IPS-15b (cell line): ENCODE results near the gene SURF4.
A peak's percentile ranks its signal among the peaks of the same experiment; 100 is the strongest.

Source experiments
- H3K27me3 ChIP-seq: one replicate; pipeline ENCODE4 v1.6.1; 2013; ENCODE audit warnings: low read length; ENCODE audit not compliant: control insufficient read depth, insufficient read depth
- H3K36me3 ChIP-seq: one replicate; pipeline ENCODE4 v1.6.1; 2013; ENCODE audit warnings: low read length; ENCODE audit not compliant: control insufficient read depth, insufficient read depth
- H3K4me1 ChIP-seq: one replicate; pipeline ENCODE4 v1.6.1; 2013; ENCODE audit warnings: mild to moderate bottlenecking, low read length; ENCODE audit not compliant: control insufficient read depth, insufficient read depth
- H3K4me3 ChIP-seq: one replicate; pipeline ENCODE4 v1.5.1; 2013; ENCODE audit warnings: low read depth, low read length
- H3K9ac ChIP-seq: one replicate; pipeline ENCODE4 v1.6.1; 2013; ENCODE audit warnings: low read depth, mild to moderate bottlenecking, low read length
- H3K9me3 ChIP-seq: one replicate; pipeline ENCODE4 v1.6.1; 2013; ENCODE audit warnings: mild to moderate bottlenecking, low read length; ENCODE audit not compliant: control insufficient read depth, insufficient read depth

SURF4 gene

DNA sequence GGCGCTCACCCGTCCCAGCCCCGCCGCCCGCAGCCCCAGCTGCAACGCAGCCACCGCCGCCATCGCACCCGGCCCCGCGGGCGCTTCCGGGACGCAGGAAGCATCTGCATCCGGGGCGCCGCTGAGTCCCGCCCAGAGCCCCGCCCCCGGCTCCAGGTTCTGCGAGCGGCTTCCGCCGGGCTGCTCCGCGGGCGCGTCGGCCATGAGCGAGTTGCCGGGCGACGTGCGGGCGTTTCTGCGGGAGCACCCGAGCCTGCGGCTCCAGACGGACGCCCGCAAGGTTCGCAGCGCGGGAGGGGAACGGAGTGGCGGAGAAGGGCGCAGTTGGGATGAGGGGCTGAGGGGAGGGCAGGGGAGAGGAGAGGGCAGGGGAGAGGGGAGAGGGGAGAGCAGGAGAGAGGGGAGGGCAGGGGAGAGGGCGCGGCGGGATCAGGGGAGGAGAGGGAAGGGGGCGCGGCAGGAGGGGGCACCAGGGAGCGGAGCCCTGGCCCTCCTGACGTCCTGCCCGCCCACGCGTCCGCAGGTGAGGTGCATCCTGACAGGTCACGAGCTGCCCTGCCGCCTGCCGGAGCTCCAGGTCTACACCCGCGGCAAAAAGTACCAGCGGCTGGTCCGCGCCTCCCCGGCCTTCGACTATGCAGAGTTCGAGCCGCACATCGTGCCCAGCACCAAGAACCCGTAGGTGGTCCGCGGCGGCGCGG lies 19.3 kb downstream of the SURF4 start, which contains the start of the genes SURF1 and SURF2:
SURF1 (minus strand) TSS at position 97 of the 701 bp plus-strand sequence; CDS start at position 63, 34 bp downstream.
SURF2 (plus strand) TSS at position 160 of the 701 bp plus-strand sequence; CDS start at position 203, 43 bp downstream.
- H3K4me1 ChIP-seq: no peaks in the 10 kb centered on the region
- H3K36me3 ChIP-seq: peaks cover 29% of the 10 kb centered on the region
- H3K9ac ChIP-seq: peak within 1 kb of the TSS; percentile 91
- H3K4me3 ChIP-seq: peak within 1 kb of the TSS; percentile 96
- H3K9me3 ChIP-seq: no peaks in the 10 kb centered on the region
- no peaks in the 10 kb centered on the region for H3K27me3 ChIP-seq

DNA sequence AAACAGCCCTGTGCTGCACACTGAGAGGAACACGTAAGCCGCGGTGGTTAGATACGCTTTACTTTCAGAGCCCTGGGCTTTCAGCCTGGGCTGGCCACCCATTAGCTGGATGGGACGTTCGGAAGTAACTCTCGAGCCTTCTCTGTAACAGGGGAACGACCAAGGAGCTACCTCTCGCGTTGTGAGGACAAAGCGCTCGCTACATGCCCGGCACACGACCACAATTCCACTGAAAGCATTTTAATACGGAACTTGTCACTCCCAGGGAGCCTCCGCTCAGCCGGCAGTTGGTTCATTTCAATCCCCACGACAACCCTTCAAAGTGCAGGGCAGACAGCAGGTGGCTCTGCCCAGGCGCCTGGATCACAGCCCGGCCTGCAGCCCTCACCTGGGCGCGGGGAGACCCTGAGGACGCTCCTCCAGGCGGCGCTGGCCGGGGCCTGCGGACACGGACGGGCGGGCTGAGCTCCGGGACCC lies 19.9 kb downstream of the SURF4 start:
- Histone ChIP-seq H3K4me3 (peak overlapping the region; percentile 96), H3K36me3 (peaks cover 29% of the 10 kb centered on the region), H3K9me3 (no peaks in the 10 kb centered on the region), H3K27me3 (no peaks in the 10 kb centered on the region), H3K4me1 (no peaks in the 10 kb centered on the region), H3K9ac (peak overlapping the region; percentile 91)

DNA sequence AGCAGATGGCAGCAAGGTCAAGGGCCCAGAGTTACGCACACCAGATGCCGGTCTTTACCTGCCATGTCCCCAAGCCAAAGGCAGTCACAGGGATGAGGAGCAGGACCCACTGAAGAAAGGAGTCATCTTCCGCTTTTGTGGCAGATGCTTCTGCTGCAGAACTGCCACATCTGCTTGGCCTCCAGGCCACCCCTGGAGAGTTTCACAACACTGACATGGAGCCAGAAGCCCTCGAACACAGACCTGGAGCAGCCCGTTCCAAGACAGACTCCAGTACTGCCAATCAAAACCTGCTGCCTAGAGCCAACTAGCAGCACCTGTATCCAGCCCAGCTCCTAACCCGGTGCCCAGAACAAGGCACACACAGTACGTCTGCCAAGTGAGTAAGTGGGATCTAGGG lies 21.1 kb downstream of the SURF4 start:
- Histone ChIP-seq H3K36me3 (peaks cover 36% of the 10 kb centered on the region), H3K9ac (no peak overlapping the region), H3K4me1 (no peaks in the 10 kb centered on the region), H3K9me3 (no peaks in the 10 kb centered on the region), H3K4me3 (no peak overlapping the region), H3K27me3 (no peaks in the 10 kb centered on the region)

DNA sequence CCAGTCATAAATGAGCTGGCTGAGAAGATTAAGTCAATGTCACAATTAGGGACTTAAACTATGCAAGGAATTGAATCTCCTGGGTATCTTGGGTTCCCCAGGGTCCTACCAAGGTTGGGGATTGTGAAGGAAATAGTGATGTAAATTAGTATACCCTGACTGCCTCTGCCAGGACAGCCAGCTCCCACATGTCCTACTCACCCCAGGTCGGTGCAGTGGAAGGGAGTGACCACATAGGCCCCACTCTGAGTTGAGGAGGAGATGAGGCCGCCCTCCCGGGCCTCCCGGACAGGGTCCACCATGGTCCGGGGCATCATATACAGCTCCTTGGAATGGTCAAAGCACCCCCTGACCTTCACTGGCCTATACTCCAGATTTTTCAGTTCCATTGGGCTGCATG lies 22.3 kb downstream of the SURF4 start:
- Histone ChIP-seq H3K9ac (no peak overlapping the region), H3K27me3 (no peaks in the 10 kb centered on the region), H3K4me3 (no peak overlapping the region), H3K36me3 (peaks cover 43% of the 10 kb centered on the region), H3K4me1 (no peaks in the 10 kb centered on the region), H3K9me3 (no peaks in the 10 kb centered on the region)

DNA sequence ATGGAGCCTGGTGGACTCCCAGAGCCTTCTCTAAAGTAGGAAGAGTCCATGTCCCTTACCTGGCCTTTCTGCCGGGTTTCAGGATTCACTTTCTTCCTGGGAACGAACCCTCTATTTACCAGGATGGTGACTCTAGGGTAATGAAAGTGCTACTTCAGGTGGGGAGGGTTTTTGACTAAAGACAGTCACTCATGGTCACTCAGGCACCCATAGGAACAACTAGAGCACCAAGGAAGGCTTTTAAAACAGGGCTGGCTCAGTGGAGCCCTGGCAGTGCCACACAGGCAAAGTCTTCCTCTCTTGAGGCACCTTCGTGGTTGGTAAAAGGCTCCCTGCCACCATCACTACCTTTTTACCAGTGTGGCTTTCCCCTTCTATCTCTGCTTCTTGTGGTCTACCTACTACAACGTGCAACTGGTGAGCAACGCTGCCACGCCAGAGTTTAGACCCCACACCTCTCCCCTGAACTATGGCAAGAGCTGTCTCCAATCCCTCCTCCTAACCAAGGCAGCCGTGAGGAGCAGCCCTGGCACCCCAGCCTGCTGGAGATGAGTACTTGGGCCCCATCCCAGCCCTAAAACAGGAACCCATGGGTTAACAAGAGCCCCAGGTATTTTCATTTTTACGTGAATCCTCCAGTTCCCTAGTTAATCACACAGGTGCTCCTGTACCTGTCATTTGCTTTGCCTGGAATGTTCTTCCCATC lies 23.1 kb downstream of the SURF4 start:
- H3K27me3 ChIP-seq: no peaks in the 10 kb centered on the region
- no peak overlapping the region for H3K4me3 ChIP-seq
- no peaks in the 10 kb centered on the region for H3K9me3 ChIP-seq
- peaks cover 44% of the 10 kb centered on the region for H3K36me3 ChIP-seq
- H3K9ac ChIP-seq: no peak overlapping the region
- no peaks in the 10 kb centered on the region for H3K4me1 ChIP-seq

DNA sequence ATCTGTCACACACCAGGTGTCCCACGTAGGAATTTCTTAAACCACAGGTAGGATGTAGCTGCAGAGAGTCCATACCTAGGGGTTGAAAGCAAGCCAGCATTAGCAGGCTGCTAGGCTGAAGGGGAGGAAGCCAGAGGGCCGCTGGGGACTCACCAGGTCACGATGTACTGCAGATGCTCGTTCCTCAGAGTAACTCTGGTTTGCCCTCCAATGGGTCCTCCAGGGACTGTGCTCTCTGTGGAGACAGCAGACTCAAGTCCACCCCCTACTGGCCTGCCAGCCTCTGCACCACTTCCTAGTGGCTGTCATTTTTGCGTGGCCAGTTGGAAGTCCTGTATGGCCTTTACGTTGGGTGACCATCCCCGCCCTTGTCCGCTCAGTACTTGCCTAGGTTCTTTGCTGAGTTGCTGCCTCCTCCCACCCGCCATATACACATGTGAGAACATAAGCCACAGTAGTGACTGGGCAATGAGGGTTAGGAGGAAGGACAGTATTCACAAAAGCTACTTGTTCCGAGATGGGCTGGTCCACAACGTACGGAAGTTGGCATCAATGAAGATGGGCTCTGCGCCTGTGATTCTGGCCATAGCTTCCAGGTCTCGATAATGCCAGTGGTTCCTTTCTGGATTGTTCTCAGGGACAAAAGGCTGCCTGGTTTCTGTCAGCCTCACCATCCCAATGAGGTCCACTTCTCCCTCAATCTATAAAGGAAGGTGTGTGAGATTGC lies 23.8 kb downstream of the SURF4 start:
- Histone ChIP-seq H3K36me3 (peaks cover 42% of the 10 kb centered on the region), H3K4me3 (no peak overlapping the region), H3K27me3 (no peaks in the 10 kb centered on the region), H3K4me1 (no peaks in the 10 kb centered on the region), H3K9me3 (no peaks in the 10 kb centered on the region), H3K9ac (no peak overlapping the region)

DNA sequence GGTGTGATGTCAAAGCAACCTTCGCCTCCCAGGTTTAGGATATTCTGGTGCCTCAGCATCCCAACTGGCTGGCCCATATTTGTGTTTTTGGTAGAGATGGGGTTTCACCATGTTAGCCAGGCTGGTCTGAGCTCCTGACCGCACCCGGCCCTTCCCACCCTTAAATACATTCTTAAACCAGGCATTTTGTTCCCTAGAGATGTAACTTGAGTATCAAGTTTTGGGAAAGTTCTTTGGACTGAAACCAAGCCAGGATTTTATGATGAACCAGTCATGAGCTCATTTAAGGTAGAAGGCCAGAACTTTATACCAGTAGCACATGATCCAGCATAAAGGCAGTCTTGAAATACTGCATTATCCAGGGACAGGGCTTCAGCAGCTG lies 24.3 kb downstream of the SURF4 start:
- H3K9ac ChIP-seq: no peak overlapping the region
- no peaks in the 10 kb centered on the region for H3K4me1 ChIP-seq
- no peaks in the 10 kb centered on the region for H3K27me3 ChIP-seq
- H3K36me3 ChIP-seq: peaks cover 42% of the 10 kb centered on the region
- H3K9me3 ChIP-seq: no peaks in the 10 kb centered on the region
- no peak overlapping the region for H3K4me3 ChIP-seq

DNA sequence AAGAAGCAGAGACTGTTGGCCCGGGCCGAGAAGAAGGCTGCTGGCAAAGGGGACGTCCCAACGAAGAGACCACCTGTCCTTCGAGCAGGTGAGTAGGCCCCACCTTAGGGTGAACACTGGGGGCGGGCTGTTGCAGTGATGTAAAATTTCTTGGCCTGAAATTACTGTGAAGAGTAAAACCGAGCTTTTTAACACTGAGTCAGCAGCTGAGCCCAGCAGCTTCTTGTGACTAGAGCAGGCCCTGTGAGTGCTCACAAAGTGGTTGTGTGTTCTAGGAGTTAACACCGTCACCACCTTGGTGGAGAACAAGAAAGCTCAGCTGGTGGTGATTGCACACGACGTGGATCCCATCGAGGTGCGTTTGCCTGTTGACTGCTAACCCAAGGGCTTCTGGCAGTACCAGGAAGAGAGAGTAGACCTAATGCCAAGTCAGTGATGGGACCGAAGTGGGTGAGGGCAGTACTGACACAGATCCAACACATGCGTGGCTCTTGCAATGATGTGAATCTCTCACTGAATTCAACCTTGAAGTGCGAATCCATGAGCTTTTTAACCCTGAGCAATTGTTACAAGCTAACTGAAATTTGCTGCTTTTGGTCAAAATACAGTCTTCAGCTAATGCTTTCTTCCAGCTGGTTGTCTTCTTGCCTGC lies 25.8 kb downstream of the SURF4 start:
- H3K9ac ChIP-seq: no peak overlapping the region
- H3K4me1 ChIP-seq: no peaks in the 10 kb centered on the region
- peaks cover 55% of the 10 kb centered on the region for H3K36me3 ChIP-seq
- no peaks in the 10 kb centered on the region for H3K27me3 ChIP-seq
- H3K9me3 ChIP-seq: no peaks in the 10 kb centered on the region
- H3K4me3 ChIP-seq: peak overlapping the region; percentile 99

DNA sequence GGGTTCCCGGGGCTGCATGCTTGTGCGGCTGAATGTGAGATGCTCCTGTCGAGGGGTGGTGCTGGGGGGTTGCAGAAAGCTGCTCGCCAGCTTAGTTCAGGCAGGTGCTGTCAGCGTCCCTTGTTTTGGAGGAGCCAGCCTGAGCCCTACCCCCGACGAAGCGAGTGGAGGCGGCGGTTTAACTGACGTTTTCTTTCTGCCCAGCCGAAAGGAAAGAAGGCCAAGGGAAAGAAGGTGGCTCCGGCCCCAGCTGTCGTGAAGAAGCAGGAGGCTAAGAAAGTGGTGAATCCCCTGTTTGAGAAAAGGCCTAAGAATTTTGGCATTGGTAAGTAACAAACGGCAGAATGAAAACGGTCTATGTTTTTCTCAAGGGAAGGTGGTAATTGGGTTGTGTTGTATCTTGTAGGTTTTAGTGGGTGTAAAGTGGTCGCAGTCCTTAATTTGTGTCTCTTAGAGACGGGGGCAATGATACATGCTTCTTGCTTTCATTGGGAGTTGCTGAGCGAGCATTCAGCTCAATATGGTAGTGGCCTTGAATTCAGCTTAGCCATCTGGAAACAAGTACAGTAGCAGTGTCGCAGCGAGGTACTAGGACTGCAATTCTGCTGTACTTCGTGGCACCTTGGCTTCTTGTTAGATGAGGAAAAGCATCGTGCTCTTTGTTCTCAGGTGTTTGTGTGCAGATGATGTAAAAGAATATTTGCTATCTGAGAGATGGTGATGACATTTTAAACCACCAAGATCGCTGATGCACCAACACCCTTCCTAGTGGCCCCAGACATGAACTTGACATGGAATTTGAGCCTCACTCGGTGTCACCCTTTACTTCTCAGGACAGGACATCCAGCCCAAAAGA lies 26.9 kb downstream of the SURF4 start:
- no peaks in the 10 kb centered on the region for H3K27me3 ChIP-seq
- H3K4me3 ChIP-seq: peak overlapping the region; percentile 99
- H3K4me1 ChIP-seq: no peaks in the 10 kb centered on the region
- peaks cover 66% of the 10 kb centered on the region for H3K36me3 ChIP-seq
- H3K9ac ChIP-seq: peak overlapping the region; percentile 100
- H3K9me3 ChIP-seq: no peaks in the 10 kb centered on the region

DNA sequence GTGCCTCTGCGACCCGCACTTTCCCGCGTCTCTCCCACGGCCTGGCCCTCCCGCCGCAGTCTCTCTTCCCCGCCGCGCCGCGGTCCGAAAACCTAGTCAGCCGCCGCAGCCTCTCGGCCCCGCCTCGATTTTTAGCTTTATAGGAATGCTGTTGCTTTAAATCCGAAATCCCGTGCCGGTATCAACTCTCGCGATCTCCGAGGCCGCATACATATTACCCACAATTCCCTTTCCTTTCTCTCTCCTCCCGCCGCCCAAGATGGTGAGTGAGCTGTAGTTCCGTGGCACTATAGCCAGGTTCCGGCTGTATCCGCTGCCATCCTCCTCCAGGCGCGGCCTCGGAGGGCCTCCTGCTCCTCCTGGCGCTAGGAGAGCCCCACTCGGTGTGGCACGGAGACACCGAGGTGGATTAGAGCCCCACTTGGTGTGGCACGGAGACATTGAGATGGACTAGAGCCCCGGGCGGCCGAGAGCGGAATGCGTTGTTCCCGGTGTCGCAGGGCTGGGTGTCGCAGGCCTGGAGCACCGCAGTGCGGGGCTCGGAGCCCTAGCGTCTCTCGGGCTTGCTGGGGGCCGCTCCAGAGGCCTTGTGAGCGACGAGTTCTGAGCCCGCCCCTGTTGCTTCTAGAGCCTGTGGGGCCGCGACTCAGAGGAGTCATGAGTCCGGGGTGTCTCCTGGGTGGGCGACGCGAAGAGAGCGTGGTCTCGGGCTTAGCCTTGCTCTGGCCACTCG lies 27.7 kb downstream of the SURF4 start, which contains the start of the genes MED22 and RPL7A:
MED22 (minus strand) TSS at position 147 of the 733 bp plus-strand sequence. CDS start 1,469 bp downstream, outside the sequence.
RPL7A (plus strand) TSS at position 234 of the 733 bp plus-strand sequence; CDS start at position 260, 26 bp downstream.
- no peaks in the 10 kb centered on the region for H3K9me3 ChIP-seq
- no peaks in the 10 kb centered on the region for H3K4me1 ChIP-seq
- peak within 1 kb of the TSS; percentile 99 for H3K4me3 ChIP-seq
- H3K9ac ChIP-seq: peak within 1 kb of the TSS; percentile 100
- H3K27me3 ChIP-seq: no peaks in the 10 kb centered on the region
- peaks cover 74% of the 10 kb centered on the region for H3K36me3 ChIP-seq
